GM23338 (cell line): ENCODE data around the gene COMP. TPM values are rescaled to one million over a fixed set of nuclear protein-coding genes. Genes with fewer than 3 reads are reported as not detected.

Experiments used
- CTCF ChIP-seq, 2 experiments: fragments of 200-600 bp in 1 of 2; sonication (generic) in 1 of 2; conservative IDR thresholded peaks; 2 replicates each; pipeline versions ENCODE4 v1.5.1 to v1.6.1; 2016 to 2017; ENCODE audit warnings: antibody characterized with exemption in 2 of 2, low read depth in 2 of 2, mild to moderate bottlenecking in 2 of 2, moderate library complexity in 1 of 2
- EZH2phosphoT487 ChIP-seq: fragments of 200-600 bp; sonication (generic); IDR thresholded peaks from one replicate; pipeline ENCODE4 v1.8.1; 2018; ENCODE audit warnings: antibody characterized with exemption; ENCODE audit not compliant: unreplicated experiment
- NANOG ChIP-seq: IDR thresholded peaks from 2 replicates; pipeline ENCODE4 v1.6.1; 2016; ENCODE audit warnings: antibody characterized with exemption, borderline replicate concordance
- REST ChIP-seq: IDR thresholded peaks from one replicate; pipeline ENCODE4 v1.6.1; 2018; ENCODE audit warnings: antibody characterized with exemption; ENCODE audit not compliant: unreplicated experiment
- ZNF331 ChIP-seq: fragments of 250-450 bp; sonication (Bioruptor Pico); IDR thresholded peaks from 2 replicates; pipeline ENCODE4 v1.5.0; 2020; ENCODE audit warnings: low read depth, mild to moderate bottlenecking, moderate library complexity
- polyA plus RNA-seq: library from polyadenylated mRNA; unstranded; fragments of >200 nt; fragmentation: Nextera tagmentation; extraction: Ambion mirVana; gene quantifications from 2 replicates; pipeline ENCODE4 v1.2.1, GENCODE V29; 2016
- total RNA-seq: library from RNA; depleted of rRNA; stranded (reverse); fragments of >200 nt; shearing (Covaris generic); gene quantifications from 2 replicates; pipeline ENCODE4 v1.2.3, GENCODE V29; 2014
- TF ChIP-seq, protein P1 (sequence below): fragments of 250-450 bp; sonication (Bioruptor Pico); IDR thresholded peaks from 2 replicates; pipeline ENCODE4 v1.5.0; 2020; ENCODE audit warnings: mild to moderate bottlenecking, moderate library complexity

The COMP gene
- total and polyA plus RNA-seq, 2 experiments from 2014 or later, result 0.58 to 0.63 TPM

DNA sequence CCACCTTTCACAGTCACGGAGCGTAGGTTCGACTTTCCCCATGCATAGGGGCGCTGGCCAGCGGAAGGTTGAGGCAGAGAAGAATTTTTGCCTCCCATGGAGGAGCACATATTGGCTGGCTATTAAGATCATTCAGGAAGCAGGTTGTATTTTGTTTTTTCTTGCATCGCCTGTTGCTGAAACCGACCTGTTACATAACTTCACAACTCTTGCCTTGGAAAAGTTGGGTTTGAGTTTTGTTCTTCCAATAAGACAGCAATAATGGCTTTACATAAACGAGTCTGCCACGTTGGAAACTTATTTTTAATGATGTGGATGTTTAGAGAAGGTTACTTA lies 42.0 kb upstream of the COMP start (continued):
- TF ChIP-seq, protein P1, sequence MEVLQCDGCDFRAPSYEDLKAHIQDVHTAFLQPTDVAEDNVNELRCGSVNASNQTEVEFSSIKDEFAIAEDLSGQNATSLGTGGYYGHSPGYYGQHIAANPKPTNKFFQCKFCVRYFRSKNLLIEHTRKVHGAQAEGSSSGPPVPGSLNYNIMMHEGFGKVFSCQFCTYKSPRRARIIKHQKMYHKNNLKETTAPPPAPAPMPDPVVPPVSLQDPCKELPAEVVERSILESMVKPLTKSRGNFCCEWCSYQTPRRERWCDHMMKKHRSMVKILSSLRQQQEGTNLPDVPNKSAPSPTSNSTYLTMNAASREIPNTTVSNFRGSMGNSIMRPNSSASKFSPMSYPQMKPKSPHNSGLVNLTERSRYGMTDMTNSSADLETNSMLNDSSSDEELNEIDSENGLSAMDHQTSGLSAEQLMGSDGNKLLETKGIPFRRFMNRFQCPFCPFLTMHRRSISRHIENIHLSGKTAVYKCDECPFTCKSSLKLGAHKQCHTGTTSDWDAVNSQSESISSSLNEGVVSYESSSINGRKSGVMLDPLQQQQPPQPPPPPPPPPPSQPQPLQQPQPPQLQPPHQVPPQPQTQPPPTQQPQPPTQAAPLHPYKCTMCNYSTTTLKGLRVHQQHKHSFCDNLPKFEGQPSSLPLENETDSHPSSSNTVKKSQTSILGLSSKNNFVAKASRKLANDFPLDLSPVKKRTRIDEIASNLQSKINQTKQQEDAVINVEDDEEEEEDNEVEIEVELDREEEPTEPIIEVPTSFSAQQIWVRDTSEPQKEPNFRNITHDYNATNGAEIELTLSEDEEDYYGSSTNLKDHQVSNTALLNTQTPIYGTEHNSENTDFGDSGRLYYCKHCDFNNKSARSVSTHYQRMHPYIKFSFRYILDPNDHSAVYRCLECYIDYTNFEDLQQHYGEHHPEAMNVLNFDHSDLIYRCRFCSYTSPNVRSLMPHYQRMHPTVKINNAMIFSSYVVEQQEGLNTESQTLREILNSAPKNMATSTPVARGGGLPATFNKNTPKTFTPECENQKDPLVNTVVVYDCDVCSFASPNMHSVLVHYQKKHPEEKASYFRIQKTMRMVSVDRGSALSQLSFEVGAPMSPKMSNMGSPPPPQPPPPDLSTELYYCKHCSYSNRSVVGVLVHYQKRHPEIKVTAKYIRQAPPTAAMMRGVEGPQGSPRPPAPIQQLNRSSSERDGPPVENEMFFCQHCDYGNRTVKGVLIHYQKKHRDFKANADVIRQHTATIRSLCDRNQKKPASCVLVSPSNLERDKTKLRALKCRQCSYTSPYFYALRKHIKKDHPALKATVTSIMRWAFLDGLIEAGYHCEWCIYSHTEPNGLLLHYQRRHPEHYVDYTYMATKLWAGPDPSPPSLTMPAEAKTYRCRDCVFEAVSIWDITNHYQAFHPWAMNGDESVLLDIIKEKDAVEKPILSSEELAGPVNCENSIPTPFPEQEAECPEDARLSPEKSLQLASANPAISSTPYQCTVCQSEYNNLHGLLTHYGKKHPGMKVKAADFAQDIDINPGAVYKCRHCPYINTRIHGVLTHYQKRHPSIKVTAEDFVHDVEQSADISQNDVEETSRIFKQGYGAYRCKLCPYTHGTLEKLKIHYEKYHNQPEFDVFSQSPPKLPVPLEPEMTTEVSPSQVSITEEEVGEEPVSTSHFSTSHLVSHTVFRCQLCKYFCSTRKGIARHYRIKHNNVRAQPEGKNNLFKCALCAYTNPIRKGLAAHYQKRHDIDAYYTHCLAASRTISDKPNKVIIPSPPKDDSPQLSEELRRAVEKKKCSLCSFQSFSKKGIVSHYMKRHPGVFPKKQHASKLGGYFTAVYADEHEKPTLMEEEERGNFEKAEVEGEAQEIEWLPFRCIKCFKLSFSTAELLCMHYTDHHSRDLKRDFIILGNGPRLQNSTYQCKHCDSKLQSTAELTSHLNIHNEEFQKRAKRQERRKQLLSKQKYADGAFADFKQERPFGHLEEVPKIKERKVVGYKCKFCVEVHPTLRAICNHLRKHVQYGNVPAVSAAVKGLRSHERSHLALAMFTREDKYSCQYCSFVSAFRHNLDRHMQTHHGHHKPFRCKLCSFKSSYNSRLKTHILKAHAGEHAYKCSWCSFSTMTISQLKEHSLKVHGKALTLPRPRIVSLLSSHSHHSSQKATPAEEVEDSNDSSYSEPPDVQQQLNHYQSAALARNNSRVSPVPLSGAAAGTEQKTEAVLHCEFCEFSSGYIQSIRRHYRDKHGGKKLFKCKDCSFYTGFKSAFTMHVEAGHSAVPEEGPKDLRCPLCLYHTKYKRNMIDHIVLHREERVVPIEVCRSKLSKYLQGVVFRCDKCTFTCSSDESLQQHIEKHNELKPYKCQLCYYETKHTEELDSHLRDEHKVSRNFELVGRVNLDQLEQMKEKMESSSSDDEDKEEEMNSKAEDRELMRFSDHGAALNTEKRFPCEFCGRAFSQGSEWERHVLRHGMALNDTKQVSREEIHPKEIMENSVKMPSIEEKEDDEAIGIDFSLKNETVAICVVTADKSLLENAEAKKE, result no peak
- TF ChIP-seq CTCF (conservative IDR thresholded peaks at IDR 0.05; ENCODE audit: low read depth in 2 of 2) (no peak), ZNF331 (CRISPR knock-in tag) (no peak), REST (no peak), EZH2phosphoT487 (no peak), NANOG (no peak)
